B cell (primary cell): ENCODE data around the gene ABHD2. TPM values are rescaled to one million over a fixed set of nuclear protein-coding genes. Genes with fewer than 3 reads are reported as not detected.
A peak's percentile ranks its signal among the peaks of the same experiment; 100 is the strongest.

Source experiments
- ATAC-seq: fragments of 200-7000 bp; cut with Tn5 transposase; one replicate; pipeline ENCODE4 v1.10.0; 2021; ENCODE audit warnings: low read depth, mild to moderate bottlenecking, moderate number of reproducible peaks, moderate library complexity
- CTCF ChIA-PET: fragments of 350-600 bp; sonication (Branson Sonifier 250); formaldehyde crosslinking; loops from one replicate; lab custom pipeline; 2021; ENCODE audit warnings: antibody characterized with exemption, inconsistent platforms; lab: Charles Lee
- POLR2A ChIA-PET: fragments of 350-600 bp; sonication (Branson Sonifier 250); formaldehyde crosslinking; loops from one replicate; lab custom pipeline; 2021; ENCODE audit warnings: antibody characterized with exemption; lab: Charles Lee
- DNase-seq: peaks from one replicate; pipeline ENCODE4 v3.0.0; 2013
- H2AFZ ChIP-seq: 2 replicates; pipeline ENCODE4 v1.6.1; 2012; ENCODE audit warnings: mild to moderate bottlenecking, low read depth, low read length; ENCODE audit not compliant: insufficient read depth, poor library complexity, severe bottlenecking
- H3K27ac ChIP-seq, 2 donors: 1 replicate in 1 of 2; 2 replicates in 1 of 2; pipeline ENCODE4 v1.5.1; 2012 to 2013; ENCODE audit warnings: low read length in 2 of 2, mild to moderate bottlenecking in 2 of 2, moderate library complexity in 1 of 2
- H3K27me3 ChIP-seq, 4 experiments: fragments of 200-600 bp in 1 of 4; sonication (generic) in 1 of 4; replicated peaks in 1 of 4; 1 replicate in 2 of 4; 2 replicates in 2 of 4; pipeline versions ENCODE4 v1.6.1 to v1.7.0; 2013 to 2016; ENCODE audit warnings: low read length in 3 of 4, mild to moderate bottlenecking in 2 of 4, mixed read lengths in 1 of 4, moderate library complexity in 1 of 4; ENCODE audit not compliant: insufficient read depth in 4 of 4, control insufficient read depth in 3 of 4; ENCODE audit errors: control extremely low read depth in 1 of 4
- H3K36me3 ChIP-seq, 2 experiments: replicated peaks in 1 of 2; 1 replicate in 1 of 2; 2 replicates in 1 of 2; pipeline versions ENCODE4 v1.6.1 to v1.7.1; 2013; ENCODE audit warnings: low read length in 1 of 2; ENCODE audit not compliant: insufficient read depth in 2 of 2, control insufficient read depth in 1 of 2; ENCODE audit errors: control extremely low read depth in 1 of 2, extremely low read depth in 1 of 2
- H3K4me1 ChIP-seq, 2 donors: fragments of 200-600 bp in 1 of 2; sonication (generic) in 1 of 2; 1 replicate in 1 of 2; 2 replicates in 1 of 2; pipeline versions ENCODE4 v1.5.1 to v1.6.1; 2013 to 2017; ENCODE audit warnings: low read length in 2 of 2; ENCODE audit not compliant: control insufficient read depth in 2 of 2, insufficient read depth in 2 of 2
- H3K4me2 ChIP-seq: replicated peaks from 2 replicates; pipeline ENCODE3; 2012; ENCODE audit warnings: mild to moderate bottlenecking, low read depth, low read length; ENCODE audit not compliant: poor library complexity, severe bottlenecking
- H3K4me3 ChIP-seq, 5 experiments: fragments of 200-600 bp in 1 of 5; sonication (generic) in 1 of 5; 1 replicate in 3 of 5; 2 replicates in 2 of 5; pipeline versions ENCODE4 v1.5.1 to v1.7.0; 2011 to 2016; ENCODE audit warnings: low read length in 4 of 5, mild to moderate bottlenecking in 4 of 5, low read depth in 2 of 5, control low read depth in 1 of 5, moderate library complexity in 1 of 5; ENCODE audit not compliant: insufficient read depth in 1 of 5; ENCODE audit errors: control extremely low read depth in 1 of 5, extremely low read depth in 1 of 5
- H3K79me2 ChIP-seq: fragments of 200-600 bp; sonication (generic); one replicate; pipeline ENCODE4 v1.6.0; 2016; ENCODE audit warnings: low read length; ENCODE audit not compliant: control insufficient read depth, insufficient read depth
- H3K9ac ChIP-seq: fragments of 200-600 bp; sonication (generic); 2 replicates; pipeline ENCODE4 v1.6.1; 2017; ENCODE audit warnings: mild to moderate bottlenecking, low read length, moderate library complexity
- H3K9me3 ChIP-seq, 3 donors: one replicate each; pipeline versions ENCODE4 v1.6.1 to v1.7.1; 2013; ENCODE audit warnings: low read length in 2 of 3; ENCODE audit not compliant: control insufficient read depth in 2 of 3, insufficient read depth in 1 of 3; ENCODE audit errors: control extremely low read depth in 1 of 3
- H4K20me1 ChIP-seq: 2 replicates; pipeline ENCODE4 v1.6.0; 2012; ENCODE audit warnings: mild to moderate bottlenecking, low read length; ENCODE audit not compliant: insufficient read depth, control insufficient read depth, poor library complexity, severe bottlenecking
- H3K27ac Mint-ChIP-seq: one replicate; pipeline ENCODE4 v1.8.0; 2021; ENCODE audit warnings: mixed read lengths
- H3K27me3 Mint-ChIP-seq: one replicate; pipeline ENCODE4 v1.8.0; 2021; ENCODE audit warnings: mixed read lengths
- H3K4me1 Mint-ChIP-seq: one replicate; pipeline ENCODE4 v1.8.0; 2021; ENCODE audit warnings: mixed read lengths
- H3K4me3 Mint-ChIP-seq: one replicate; pipeline ENCODE4 v1.8.0; 2021; ENCODE audit warnings: mixed read lengths
- H3K9me3 Mint-ChIP-seq: one replicate; pipeline ENCODE4 v1.8.0; 2022; ENCODE audit warnings: mixed read lengths; ENCODE audit not compliant: insufficient read depth
- CTCF ChIP-seq: fragments of 200-600 bp; IDR thresholded peaks from one replicate; pipeline ENCODE4 v1.8.0; 2022; ENCODE audit warnings: antibody characterized with exemption, mild to moderate bottlenecking
- EZH2 ChIP-seq: IDR thresholded peaks from 2 replicates; pipeline ENCODE4 v1.6.1; 2012; ENCODE audit warnings: borderline replicate concordance, low read depth, mild to moderate bottlenecking, moderate library complexity, low read length; ENCODE audit not compliant: insufficient read depth, poor library complexity, severe bottlenecking
- WGBS: methylation state at CpG from one replicate; pipeline ENCODE4 v1.1.5; 2013; ENCODE audit warnings: missing lambda C conversion rate; ENCODE audit not compliant: insufficient coverage; 5-methylcytosine and 5-hydroxymethylcytosine counted together
- intact Hi-C: fragments of 100-400 bp; cut with micrococcal nuclease; formaldehyde crosslinking; loops from one replicate; pipeline ENCODE4 v1.10.0; 2022
- polyA plus RNA-seq: library from polyadenylated mRNA; depleted of rRNA; stranded (reverse); fragments of >200 nt; gene quantifications from 2 replicates; pipeline ENCODE4 v1.2.3, GENCODE V29; 2012
- total RNA-seq, 2 donors: library from RNA; stranded (reverse); fragments of 120-200 nt in 1 of 2; gene quantifications; 1 replicate in 1 of 2; 2 replicates in 1 of 2; pipeline versions ENCODE4 v1.2.3 to v1.2.4, GENCODE V29; 2013 to 2022

ABHD2 gene
- total and polyA plus RNA-seq, 2 donors (not counting 1 experiment from before 2014, with no cell fraction given), result 7.1 to 45.8 TPM

- DNase-seq, result peak; percentile 18
- Histone ChIP-seq H4K20me1 (no peaks in the 10 kb centered on the region), H2AFZ (no peak overlapping the region), H3K27me3 (no peaks in the 10 kb centered on the region), H3K4me2 (peak overlapping the region; percentile 96), H3K36me3 (no peaks in the 10 kb centered on the region), H3K79me2 (peaks cover 38% of the 10 kb centered on the region), H3K9me3 (peaks cover 0 to 4% (median 0%) of the 10 kb centered on the region in 3 donors), H3K27ac (peak overlapping the region in 1 of 2 donors; percentile 68), H3K4me3 (peak overlapping the region; percentile 47 to 97 (median 93)), H3K4me1 (peaks cover 35 to 42% of the 10 kb centered on the region in 2 donors), H3K9ac (peak overlapping the region; percentile 87)
- H3K4me3 Mint-ChIP-seq, result no peak overlapping the region
- no peaks in the 10 kb centered on the region for H3K27me3 Mint-ChIP-seq
- POLR2A ChIA-PET, result interaction anchor here (1.5 kb wide), 1 partner anchor 43 kb away, joined by 6 read pairs; no protein-coding TSS in a partner anchor
- no peaks in the 10 kb centered on the region for H3K9me3 Mint-ChIP-seq
- intact Hi-C loops, result loop anchor here (2.0 to 10.0 kb wide), 3 partner anchors 39 to 623 kb away; partner anchors contain the start of genes FANCI, MRPL46 and MRPS11
- peaks cover 30% of the 10 kb centered on the region for H3K4me1 Mint-ChIP-seq
- no peak for TF ChIP-seq EZH2
- TF ChIP-seq CTCF, result no peak
- 100% methylated on average over 1 of the region's 5 CpGs for WGBS
- H3K27ac Mint-ChIP-seq, result peak overlapping the region; percentile 47
- CTCF ChIA-PET, result interaction anchor here (1.1 to 6.0 kb wide), 3 partner anchors 10 to 39 kb away, joined by 3 to 53 read pairs (median 12); no protein-coding TSS in a partner anchor
- no peak for ATAC-seq
Measured at GRCh38 chr15:89089316-89090230, 1.3 kb downstream of the ABHD2 start.
